B cell (primary cell): ENCODE results near the gene AARS1.
"Not testable (repeated sequence)": the region's sequence is repeated elsewhere in the genome, so short reads cannot be mapped to it uniquely, and the experiment has no call there.

Source experiments
- EZH2 ChIP-seq: IDR thresholded peaks from 2 replicates; pipeline ENCODE4 v1.6.1; 2012; ENCODE audit warnings: borderline replicate concordance, low read depth, mild to moderate bottlenecking, moderate library complexity, low read length; ENCODE audit not compliant: insufficient read depth, poor library complexity, severe bottlenecking
- TF ChIP-seq, protein P1 (sequence below): fragments of 200-600 bp; IDR thresholded peaks from one replicate; pipeline ENCODE4 v1.8.0; 2022; ENCODE audit warnings: antibody characterized with exemption, mild to moderate bottlenecking

DNA sequence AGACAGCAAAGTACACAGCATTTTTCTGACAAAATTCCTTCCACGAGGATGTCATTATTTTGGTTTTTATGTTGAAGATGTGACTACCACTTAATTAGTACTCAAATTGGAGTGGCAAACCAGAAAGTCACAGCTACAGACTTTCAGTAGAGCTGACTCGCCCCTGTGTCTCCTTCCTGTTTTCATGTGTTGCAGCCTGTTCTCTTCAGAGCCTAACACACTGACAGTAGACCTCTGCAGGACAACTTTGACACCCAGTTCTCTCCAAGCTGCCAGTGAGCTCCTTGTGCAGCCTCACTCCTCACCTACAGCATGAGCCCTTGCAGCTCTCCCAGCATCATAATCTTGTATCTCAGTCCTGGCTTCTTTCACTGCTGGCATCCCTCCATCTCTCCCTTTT, 66.7 kb downstream of the AARS1 start:
- TF ChIP-seq, protein P1, sequence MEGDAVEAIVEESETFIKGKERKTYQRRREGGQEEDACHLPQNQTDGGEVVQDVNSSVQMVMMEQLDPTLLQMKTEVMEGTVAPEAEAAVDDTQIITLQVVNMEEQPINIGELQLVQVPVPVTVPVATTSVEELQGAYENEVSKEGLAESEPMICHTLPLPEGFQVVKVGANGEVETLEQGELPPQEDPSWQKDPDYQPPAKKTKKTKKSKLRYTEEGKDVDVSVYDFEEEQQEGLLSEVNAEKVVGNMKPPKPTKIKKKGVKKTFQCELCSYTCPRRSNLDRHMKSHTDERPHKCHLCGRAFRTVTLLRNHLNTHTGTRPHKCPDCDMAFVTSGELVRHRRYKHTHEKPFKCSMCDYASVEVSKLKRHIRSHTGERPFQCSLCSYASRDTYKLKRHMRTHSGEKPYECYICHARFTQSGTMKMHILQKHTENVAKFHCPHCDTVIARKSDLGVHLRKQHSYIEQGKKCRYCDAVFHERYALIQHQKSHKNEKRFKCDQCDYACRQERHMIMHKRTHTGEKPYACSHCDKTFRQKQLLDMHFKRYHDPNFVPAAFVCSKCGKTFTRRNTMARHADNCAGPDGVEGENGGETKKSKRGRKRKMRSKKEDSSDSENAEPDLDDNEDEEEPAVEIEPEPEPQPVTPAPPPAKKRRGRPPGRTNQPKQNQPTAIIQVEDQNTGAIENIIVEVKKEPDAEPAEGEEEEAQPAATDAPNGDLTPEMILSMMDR = not testable (repeated sequence)
- TF ChIP-seq EZH2 = not testable (repeated sequence)
